ENCODE results near the gene LTV1. TPM values are rescaled to one million over a fixed set of nuclear protein-coding genes. Genes with fewer than 3 reads are reported as not detected.

LTV1 gene
- total RNA-seq, 2 donors from 2014 or later, result 26.3 to 30.8 TPM

- WGBS, 2 experiments (ENCODE audit: insufficient coverage in 1 of 2, insufficient read length in 1 of 2), result 81 to 94% methylated on average over 2 of the region's 2 CpGs
- Histone ChIP-seq H3K9me3 (ENCODE audit: control insufficient read depth, low read length) (peaks cover 3% of the 10 kb centered on the region), H3K9ac (ENCODE audit: extremely low read depth, low read length, poor library complexity, severe bottlenecking) (no peak overlapping the region), H3K27ac (ENCODE audit: low read depth, low read length) (no peak overlapping the region), H3K36me3 (ENCODE audit: control insufficient read depth, insufficient read depth, low read length) (no peaks in the 10 kb centered on the region), H3K4me1 (ENCODE audit: control insufficient read depth, insufficient read depth, low read length) (peaks cover 12% of the 10 kb centered on the region), H3K4me3 (ENCODE audit: low read length) (no peak overlapping the region), H3K27me3 (ENCODE audit: control insufficient read depth, insufficient read depth, low read length, poor library complexity, severe bottlenecking) (no peaks in the 10 kb centered on the region)
- H3K36me3 Mint-ChIP-seq (ENCODE audit: low read depth), result no peaks in the 10 kb centered on the region
- no peak overlapping the region for H3K4me3 Mint-ChIP-seq
- DNase-seq, result no peak
- H3K4me1 Mint-ChIP-seq, result peaks cover 12% of the 10 kb centered on the region
- no peak for TF ChIP-seq CTCF (conservative IDR thresholded peaks at IDR 0.05)
- no peaks in the 10 kb centered on the region for H3K27me3 Mint-ChIP-seq (ENCODE audit: insufficient read depth)
- H3K9me3 Mint-ChIP-seq, result no peaks in the 10 kb centered on the region
- H3K27ac Mint-ChIP-seq, result no peak overlapping the region
Observed at GRCh38 chr6:143902827-143903226, 59.7 kb downstream of the LTV1 start.

- no peak overlapping the region for H3K27ac Mint-ChIP-seq
- 96 to 100% methylated on average over 1 of the region's 1 CpG for WGBS, 2 experiments (ENCODE audit: insufficient coverage in 1 of 2, insufficient read length in 1 of 2)
- no peak overlapping the region for H3K9ac ChIP-seq (ENCODE audit: extremely low read depth, low read length, poor library complexity, severe bottlenecking)
Observed at GRCh38 chr6:143911028-143911427, 67.9 kb downstream of the LTV1 start.

GRCh38 chr6:143912671-143913070 is 69.5 kb downstream of the LTV1 start:
- Histone ChIP-seq H3K27me3 (ENCODE audit: control insufficient read depth, insufficient read depth, low read length, poor library complexity, severe bottlenecking) (no peaks in the 10 kb centered on the region), H3K9ac (ENCODE audit: extremely low read depth, low read length, poor library complexity, severe bottlenecking) (no peak overlapping the region), H3K36me3 (ENCODE audit: control insufficient read depth, insufficient read depth, low read length) (no peaks in the 10 kb centered on the region), H3K9me3 (ENCODE audit: control insufficient read depth, low read length) (peaks cover 27% of the 10 kb centered on the region), H3K27ac (ENCODE audit: low read depth, low read length) (no peak overlapping the region), H3K4me3 (ENCODE audit: low read length) (no peak overlapping the region), H3K4me1 (ENCODE audit: control insufficient read depth, insufficient read depth, low read length) (no peaks in the 10 kb centered on the region)
- WGBS, 2 experiments (ENCODE audit: insufficient coverage in 1 of 2, insufficient read length in 1 of 2), result 94 to 100% methylated on average over 1 of the region's 1 CpG
- peaks cover 1% of the 10 kb centered on the region for H3K36me3 Mint-ChIP-seq (ENCODE audit: low read depth)
- no peak for TF ChIP-seq CTCF (conservative IDR thresholded peaks at IDR 0.05)
- DNase-seq, result no peak
- no peak overlapping the region for H3K4me3 Mint-ChIP-seq
- H3K4me1 Mint-ChIP-seq, result peaks cover 4% of the 10 kb centered on the region
- H3K27ac Mint-ChIP-seq, result no peak overlapping the region
- H3K9me3 Mint-ChIP-seq, result peaks cover 22% of the 10 kb centered on the region
- H3K27me3 Mint-ChIP-seq (ENCODE audit: insufficient read depth), result peaks cover 7% of the 10 kb centered on the region

More at GRCh38 chr6:143911028-143911427, 67.9 kb downstream of the LTV1 start:
- no peak overlapping the region for H3K4me3 ChIP-seq (ENCODE audit: low read length)
- Mint-ChIP-seq H3K27me3 (ENCODE audit: insufficient read depth) (peaks cover 7% of the 10 kb centered on the region), H3K36me3 (ENCODE audit: low read depth) (peaks cover 1% of the 10 kb centered on the region), H3K4me3 (no peak overlapping the region), H3K9me3 (peaks cover 11% of the 10 kb centered on the region), H3K4me1 (peaks cover 4% of the 10 kb centered on the region)
- no peak for TF ChIP-seq CTCF (conservative IDR thresholded peaks at IDR 0.05)
- no peaks in the 10 kb centered on the region for H3K4me1 ChIP-seq (ENCODE audit: control insufficient read depth, insufficient read depth, low read length)
- no peak for DNase-seq
- no peak overlapping the region for H3K27ac ChIP-seq (ENCODE audit: low read depth, low read length)
- no peaks in the 10 kb centered on the region for H3K36me3 ChIP-seq (ENCODE audit: control insufficient read depth, insufficient read depth, low read length)
- no peaks in the 10 kb centered on the region for H3K27me3 ChIP-seq (ENCODE audit: control insufficient read depth, insufficient read depth, low read length, poor library complexity, severe bottlenecking)
- peaks cover 24% of the 10 kb centered on the region for H3K9me3 ChIP-seq (ENCODE audit: control insufficient read depth, low read length)

Other genes starting within 250 kb of the LTV1 start
- 100 to 1,000 TPM; 164 to 222 TPM for gene PHACTR2, start 165.4 kb upstream of the LTV1 start, total RNA-seq
- not detected for gene ZC2HC1B, start 21.1 kb downstream of the LTV1 start, total RNA-seq
- 1 to 10 TPM; 1.4 to 1.6 TPM for gene PLAGL1, start 164.9 kb downstream of the LTV1 start, total RNA-seq